Neutrophil (primary cell): ENCODE measurements around the gene TENM3.

Experiments used
- H3K27ac ChIP-seq: fragments of 200-600 bp; sonication (generic); 2 replicates; pipeline ENCODE4 v1.5.1; 2016; ENCODE audit warnings: mild to moderate bottlenecking, moderate library complexity
- H3K27me3 ChIP-seq: fragments of 200-600 bp; sonication (generic); 2 replicates; pipeline ENCODE4 v1.6.0; 2016; ENCODE audit warnings: mild to moderate bottlenecking
- H3K36me3 ChIP-seq: fragments of 200-600 bp; sonication (generic); 2 replicates; pipeline ENCODE4 v1.5.1; 2017
- H3K4me1 ChIP-seq, 2 experiments: fragments of 200-600 bp in 1 of 2; sonication (generic) in 1 of 2; 1 replicate in 1 of 2; 2 replicates in 1 of 2; pipeline versions ENCODE4 v1.5.1 to v1.6.1; 2013 to 2016; ENCODE audit warnings: low read depth in 1 of 2, low read length in 1 of 2, mild to moderate bottlenecking in 1 of 2, moderate library complexity in 1 of 2; ENCODE audit not compliant: control insufficient read depth in 1 of 2, insufficient read depth in 1 of 2
- H3K4me3 ChIP-seq, 2 experiments: fragments of 200-600 bp in 1 of 2; sonication (generic) in 1 of 2; 1 replicate in 1 of 2; 2 replicates in 1 of 2; pipeline ENCODE4 v1.5.1; 2013 to 2016; ENCODE audit warnings: low read depth in 1 of 2, low read length in 1 of 2, mild to moderate bottlenecking in 1 of 2, moderate library complexity in 1 of 2
- H3K9me3 ChIP-seq: fragments of 200-600 bp; sonication (generic); 2 replicates; pipeline ENCODE4 v1.5.1; 2016
- TF ChIP-seq, protein P1 (sequence below): fragments of 200-600 bp; sonication (generic); IDR thresholded peaks from 2 replicates; pipeline ENCODE4 v1.5.1; 2016; ENCODE audit warnings: antibody characterized with exemption

Gene TENM3

GRCh38 chr4:182730791-182731190 lies 487.6 kb downstream of the TENM3 start:
- no peaks in the 10 kb centered on the region for H3K27me3 ChIP-seq
- no peaks in the 10 kb centered on the region for H3K4me1 ChIP-seq
- H3K4me3 ChIP-seq: no peak overlapping the region
- H3K9me3 ChIP-seq: no peaks in the 10 kb centered on the region
- TF ChIP-seq, protein P1, sequence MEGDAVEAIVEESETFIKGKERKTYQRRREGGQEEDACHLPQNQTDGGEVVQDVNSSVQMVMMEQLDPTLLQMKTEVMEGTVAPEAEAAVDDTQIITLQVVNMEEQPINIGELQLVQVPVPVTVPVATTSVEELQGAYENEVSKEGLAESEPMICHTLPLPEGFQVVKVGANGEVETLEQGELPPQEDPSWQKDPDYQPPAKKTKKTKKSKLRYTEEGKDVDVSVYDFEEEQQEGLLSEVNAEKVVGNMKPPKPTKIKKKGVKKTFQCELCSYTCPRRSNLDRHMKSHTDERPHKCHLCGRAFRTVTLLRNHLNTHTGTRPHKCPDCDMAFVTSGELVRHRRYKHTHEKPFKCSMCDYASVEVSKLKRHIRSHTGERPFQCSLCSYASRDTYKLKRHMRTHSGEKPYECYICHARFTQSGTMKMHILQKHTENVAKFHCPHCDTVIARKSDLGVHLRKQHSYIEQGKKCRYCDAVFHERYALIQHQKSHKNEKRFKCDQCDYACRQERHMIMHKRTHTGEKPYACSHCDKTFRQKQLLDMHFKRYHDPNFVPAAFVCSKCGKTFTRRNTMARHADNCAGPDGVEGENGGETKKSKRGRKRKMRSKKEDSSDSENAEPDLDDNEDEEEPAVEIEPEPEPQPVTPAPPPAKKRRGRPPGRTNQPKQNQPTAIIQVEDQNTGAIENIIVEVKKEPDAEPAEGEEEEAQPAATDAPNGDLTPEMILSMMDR: no peak
- no peak overlapping the region for H3K27ac ChIP-seq
- H3K36me3 ChIP-seq: no peaks in the 10 kb centered on the region

DNA sequence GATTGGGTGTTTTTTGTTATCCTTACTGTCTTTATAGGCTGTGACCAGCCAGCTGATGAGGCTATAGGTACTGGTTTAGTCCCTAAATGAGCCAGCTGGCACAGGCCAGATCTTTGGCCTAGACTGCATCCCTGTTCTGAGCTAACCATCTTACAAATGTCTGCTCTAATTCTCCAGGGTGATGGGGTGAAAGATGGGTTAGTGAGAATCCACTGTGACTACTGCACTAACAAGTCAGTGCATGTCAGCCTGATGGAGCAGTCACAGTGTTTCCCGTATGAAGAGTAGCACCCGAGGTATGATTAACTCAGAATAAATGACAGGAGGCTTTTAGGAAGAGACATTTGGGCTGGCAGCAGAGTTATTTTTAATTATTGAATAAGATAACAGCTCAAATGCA lies 493.0 kb downstream of the TENM3 start:
- TF ChIP-seq, protein P1: no peak
- H3K27me3 ChIP-seq: no peaks in the 10 kb centered on the region
- H3K4me3 ChIP-seq: no peak overlapping the region
- no peaks in the 10 kb centered on the region for H3K9me3 ChIP-seq
- H3K36me3 ChIP-seq: no peaks in the 10 kb centered on the region
- no peaks in the 10 kb centered on the region for H3K4me1 ChIP-seq
- H3K27ac ChIP-seq: no peak overlapping the region

- no peaks in the 10 kb centered on the region for H3K27me3 ChIP-seq
- H3K4me1 ChIP-seq: no peaks in the 10 kb centered on the region
- H3K4me3 ChIP-seq: no peak overlapping the region
- no peaks in the 10 kb centered on the region for H3K9me3 ChIP-seq
- H3K36me3 ChIP-seq: no peaks in the 10 kb centered on the region
- TF ChIP-seq, protein P1: no peak
- H3K27ac ChIP-seq: no peak overlapping the region
These were observed 495.3 kb downstream of the TENM3 start for GRCh38 chr4:182738283-182739047.

- Histone ChIP-seq H3K27ac (no peak overlapping the region), H3K9me3 (no peaks in the 10 kb centered on the region), H3K36me3 (no peaks in the 10 kb centered on the region), H3K4me3 (no peak overlapping the region), H3K27me3 (no peaks in the 10 kb centered on the region), H3K4me1 (no peaks in the 10 kb centered on the region)
- TF ChIP-seq, protein P1: no peak
These were observed 497.1 kb downstream of the TENM3 start for GRCh38 chr4:182740256-182740655.

DNA sequence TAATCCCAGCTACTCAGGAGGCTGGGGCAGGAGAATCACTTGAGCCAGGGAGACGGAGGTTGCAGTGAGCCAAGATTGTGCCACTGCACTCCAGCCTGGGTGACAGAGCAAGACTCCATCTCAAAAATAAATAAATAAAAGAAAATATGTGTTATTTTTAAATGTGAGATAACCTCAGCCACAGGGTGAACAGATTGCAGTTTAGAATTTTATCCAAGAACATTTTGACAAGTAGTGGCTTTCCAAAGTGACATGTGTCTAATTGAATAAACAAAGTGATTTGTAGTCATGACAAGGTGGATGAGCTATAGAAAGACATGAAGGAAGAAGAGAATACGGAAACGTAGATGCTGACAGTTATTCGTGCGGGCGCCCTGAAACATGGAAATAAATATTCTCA lies 497.9 kb downstream of the TENM3 start:
- no peaks in the 10 kb centered on the region for H3K4me1 ChIP-seq
- no peak overlapping the region for H3K4me3 ChIP-seq
- H3K9me3 ChIP-seq: no peaks in the 10 kb centered on the region
- no peak overlapping the region for H3K27ac ChIP-seq
- H3K36me3 ChIP-seq: no peaks in the 10 kb centered on the region
- TF ChIP-seq, protein P1: no peak
- no peaks in the 10 kb centered on the region for H3K27me3 ChIP-seq
